Natural killer cell (primary cell): ENCODE measurements around the gene ABI3BP. TPM values are rescaled to one million over a fixed set of nuclear protein-coding genes. Genes with fewer than 3 reads are reported as not detected.

Experiments
- ATAC-seq, 3 donors: fragments of 150-1000 bp in 2 of 3; fragments of 200-7000 bp in 1 of 3; cut with Tn5 transposase; 1 replicate in 1 of 3; 2 replicates in 2 of 3; pipeline ENCODE4 v1.10.0; 2021; ENCODE audit warnings: mild to moderate bottlenecking in 2 of 3, moderate library complexity in 2 of 3
- DNase-seq, 2 donors: peaks; one replicate each; pipeline versions ENCODE4 v3.0.0 to v3.0.0-alpha.2; 2013 to 2021; ENCODE audit warnings: mixed read lengths in 1 of 2
- H3K27ac ChIP-seq: one replicate; pipeline ENCODE4 v1.5.1; 2013; ENCODE audit warnings: mild to moderate bottlenecking, low read length
- H3K27me3 ChIP-seq: one replicate; pipeline ENCODE4 v1.6.1; 2013; ENCODE audit warnings: low read length; ENCODE audit not compliant: control insufficient read depth, insufficient read depth
- H3K36me3 ChIP-seq: one replicate; pipeline ENCODE4 v1.6.1; 2013; ENCODE audit warnings: low read length; ENCODE audit not compliant: control insufficient read depth, insufficient read depth
- H3K4me1 ChIP-seq: one replicate; pipeline ENCODE4 v1.6.1; 2013; ENCODE audit warnings: low read length; ENCODE audit not compliant: control insufficient read depth, insufficient read depth
- H3K4me3 ChIP-seq: one replicate; pipeline ENCODE4 v1.5.1; 2013; ENCODE audit warnings: low read length
- H3K9me3 ChIP-seq: one replicate; pipeline ENCODE4 v1.6.1; 2013; ENCODE audit warnings: low read length; ENCODE audit not compliant: control insufficient read depth, insufficient read depth
- H3K27ac Mint-ChIP-seq, 2 donors: one replicate each; pipeline ENCODE4 v1.8.0; 2022; ENCODE audit warnings: mild to moderate bottlenecking in 2 of 2, mixed read lengths in 2 of 2, moderate library complexity in 1 of 2
- H3K27me3 Mint-ChIP-seq, 2 donors: one replicate each; pipeline ENCODE4 v1.8.0; 2022; ENCODE audit warnings: low read depth in 2 of 2, mixed read lengths in 2 of 2
- H3K36me3 Mint-ChIP-seq: one replicate; pipeline ENCODE4 v1.8.0; 2022; ENCODE audit warnings: mixed read lengths
- H3K4me1 Mint-ChIP-seq, 2 donors: one replicate each; pipeline ENCODE4 v1.8.0; 2022; ENCODE audit warnings: mixed read lengths in 2 of 2
- H3K4me3 Mint-ChIP-seq: one replicate; pipeline ENCODE4 v1.8.0; 2022; ENCODE audit warnings: mild to moderate bottlenecking, moderate library complexity, mixed read lengths
- H3K9me3 Mint-ChIP-seq, 2 donors: one replicate each; pipeline ENCODE4 v1.8.0; 2022; ENCODE audit warnings: mixed read lengths in 2 of 2
- WGBS: methylation state at CpG from one replicate; pipeline ENCODE4 v1.1.7; 2013; ENCODE audit warnings: missing lambda C conversion rate; ENCODE audit not compliant: insufficient coverage; 5-methylcytosine and 5-hydroxymethylcytosine counted together
- intact Hi-C: fragments of 100-400 bp; cut with micrococcal nuclease; formaldehyde crosslinking; loops from one replicate; pipeline ENCODE4 v1.14.2; 2022
- total RNA-seq, 4 donors: library from RNA; stranded (reverse); fragments of 120-200 nt in 1 of 4; gene quantifications; one replicate each; pipeline versions ENCODE4 v1.2.3 to v1.2.4, GENCODE V29; 2013 to 2022
- TF ChIP-seq, protein P1 (sequence below): fragments of 200-600 bp; IDR thresholded peaks from one replicate; pipeline ENCODE4 v1.8.0; 2022; ENCODE audit warnings: antibody characterized with exemption

ABI3BP gene
- total RNA-seq, 3 donors from 2014 or later (not counting 1 experiment from before 2014, with no cell fraction given): not detected

DNA sequence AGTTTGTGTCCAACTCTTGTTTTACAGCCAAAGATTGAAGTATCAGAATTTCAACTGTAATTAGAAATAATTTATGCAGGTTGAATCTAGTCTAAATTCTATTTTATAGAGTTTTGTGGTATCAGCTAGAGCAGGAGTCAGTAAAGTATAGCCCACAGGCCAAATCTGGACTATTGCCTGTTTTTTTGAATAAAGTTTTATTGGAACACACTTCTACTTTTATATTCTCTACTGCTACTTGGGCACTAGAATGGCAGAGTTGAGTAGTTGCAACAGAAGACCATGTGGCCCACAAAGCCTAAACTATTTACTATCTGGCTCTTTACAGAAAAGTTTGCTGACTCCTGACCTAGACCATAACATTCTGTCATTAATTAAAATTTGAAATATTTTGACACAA is 247.6 kb downstream of the ABI3BP start:
- DNase-seq: no peak
- Histone ChIP-seq H3K4me3 (no peak overlapping the region), H3K9me3 (no peaks in the 10 kb centered on the region), H3K4me1 (no peaks in the 10 kb centered on the region), H3K27ac (no peak overlapping the region), H3K27me3 (no peaks in the 10 kb centered on the region), H3K36me3 (peaks cover 83% of the 10 kb centered on the region)
- intact Hi-C loops: no loop called here
- no peak overlapping the region for H3K4me3 Mint-ChIP-seq
- H3K4me1 Mint-ChIP-seq: no peaks in the 10 kb centered on the region
- no peaks in the 10 kb centered on the region for H3K27me3 Mint-ChIP-seq
- no peak for ATAC-seq
- H3K9me3 Mint-ChIP-seq: no peaks in the 10 kb centered on the region
- no peak overlapping the region for H3K27ac Mint-ChIP-seq
- TF ChIP-seq, protein P1, sequence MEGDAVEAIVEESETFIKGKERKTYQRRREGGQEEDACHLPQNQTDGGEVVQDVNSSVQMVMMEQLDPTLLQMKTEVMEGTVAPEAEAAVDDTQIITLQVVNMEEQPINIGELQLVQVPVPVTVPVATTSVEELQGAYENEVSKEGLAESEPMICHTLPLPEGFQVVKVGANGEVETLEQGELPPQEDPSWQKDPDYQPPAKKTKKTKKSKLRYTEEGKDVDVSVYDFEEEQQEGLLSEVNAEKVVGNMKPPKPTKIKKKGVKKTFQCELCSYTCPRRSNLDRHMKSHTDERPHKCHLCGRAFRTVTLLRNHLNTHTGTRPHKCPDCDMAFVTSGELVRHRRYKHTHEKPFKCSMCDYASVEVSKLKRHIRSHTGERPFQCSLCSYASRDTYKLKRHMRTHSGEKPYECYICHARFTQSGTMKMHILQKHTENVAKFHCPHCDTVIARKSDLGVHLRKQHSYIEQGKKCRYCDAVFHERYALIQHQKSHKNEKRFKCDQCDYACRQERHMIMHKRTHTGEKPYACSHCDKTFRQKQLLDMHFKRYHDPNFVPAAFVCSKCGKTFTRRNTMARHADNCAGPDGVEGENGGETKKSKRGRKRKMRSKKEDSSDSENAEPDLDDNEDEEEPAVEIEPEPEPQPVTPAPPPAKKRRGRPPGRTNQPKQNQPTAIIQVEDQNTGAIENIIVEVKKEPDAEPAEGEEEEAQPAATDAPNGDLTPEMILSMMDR: no peak
- peaks cover 7% of the 10 kb centered on the region for H3K36me3 Mint-ChIP-seq

DNA sequence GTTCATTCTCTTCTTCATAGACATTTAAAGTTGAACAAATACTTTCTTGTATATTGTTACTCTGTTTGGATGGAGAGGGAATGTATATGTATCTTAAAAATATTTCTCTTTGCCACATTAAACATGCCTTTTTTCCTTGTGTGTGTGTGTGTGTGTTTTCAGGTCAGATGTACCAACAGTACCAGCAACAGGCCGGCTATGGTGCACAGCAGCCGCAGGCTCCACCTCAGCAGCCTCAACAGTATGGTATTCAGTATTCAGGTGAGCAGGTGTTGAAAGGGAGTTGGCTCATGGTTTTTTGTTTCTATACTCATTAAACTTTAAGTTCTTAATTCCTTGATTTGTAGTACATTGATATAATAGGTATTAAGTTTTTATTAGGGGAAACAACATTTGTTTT is 248.6 kb downstream of the ABI3BP start:
- Mint-ChIP-seq H3K27me3 (no peaks in the 10 kb centered on the region), H3K27ac (no peak overlapping the region), H3K9me3 (no peaks in the 10 kb centered on the region), H3K36me3 (peaks cover 7% of the 10 kb centered on the region), H3K4me3 (no peak overlapping the region), H3K4me1 (no peaks in the 10 kb centered on the region)
- Histone ChIP-seq H3K9me3 (no peaks in the 10 kb centered on the region), H3K4me1 (no peaks in the 10 kb centered on the region), H3K27me3 (no peaks in the 10 kb centered on the region), H3K4me3 (no peak overlapping the region), H3K27ac (no peak overlapping the region), H3K36me3 (peaks cover 82% of the 10 kb centered on the region)
- DNase-seq (no peak), ATAC-seq (no peak)
- WGBS: no CpG with 5 or more reads among the region's 2 CpGs
- TF ChIP-seq, protein P1: no peak
- intact Hi-C loops: no loop called here

DNA sequence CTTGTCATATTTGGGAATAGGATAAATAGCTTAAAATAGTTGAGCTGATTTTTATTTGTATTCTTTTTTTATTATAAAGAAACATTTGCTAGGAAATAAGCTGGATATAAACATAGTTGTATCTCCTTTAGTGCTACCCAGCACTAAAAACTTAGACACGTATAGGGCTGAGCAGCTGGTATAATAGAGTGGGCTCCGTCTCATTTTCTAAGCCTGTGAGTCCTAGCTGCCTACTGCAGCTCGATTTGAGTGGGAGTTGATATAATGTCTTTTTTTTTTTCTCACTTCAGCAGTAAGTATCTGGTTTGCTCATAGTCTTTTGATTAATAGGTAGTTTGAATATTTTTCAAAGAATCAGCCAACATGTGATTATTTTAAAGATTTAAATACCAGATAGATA is 249.7 kb downstream of the ABI3BP start:
- no peak overlapping the region for H3K4me3 ChIP-seq
- TF ChIP-seq, protein P1: no peak
- DNase-seq (no peak), ATAC-seq (no peak)
- Mint-ChIP-seq H3K4me3 (no peak overlapping the region), H3K9me3 (no peaks in the 10 kb centered on the region), H3K27ac (no peak overlapping the region), H3K4me1 (no peaks in the 10 kb centered on the region), H3K27me3 (no peaks in the 10 kb centered on the region), H3K36me3 (no peaks in the 10 kb centered on the region)
- H3K36me3 ChIP-seq: peaks cover 81% of the 10 kb centered on the region
- no peak overlapping the region for H3K27ac ChIP-seq
- intact Hi-C loops: no loop called here
- H3K9me3 ChIP-seq: no peaks in the 10 kb centered on the region
- no peaks in the 10 kb centered on the region for H3K27me3 ChIP-seq
- H3K4me1 ChIP-seq: no peaks in the 10 kb centered on the region
- WGBS: no CpG with 5 or more reads among the region's 3 CpGs

DNA sequence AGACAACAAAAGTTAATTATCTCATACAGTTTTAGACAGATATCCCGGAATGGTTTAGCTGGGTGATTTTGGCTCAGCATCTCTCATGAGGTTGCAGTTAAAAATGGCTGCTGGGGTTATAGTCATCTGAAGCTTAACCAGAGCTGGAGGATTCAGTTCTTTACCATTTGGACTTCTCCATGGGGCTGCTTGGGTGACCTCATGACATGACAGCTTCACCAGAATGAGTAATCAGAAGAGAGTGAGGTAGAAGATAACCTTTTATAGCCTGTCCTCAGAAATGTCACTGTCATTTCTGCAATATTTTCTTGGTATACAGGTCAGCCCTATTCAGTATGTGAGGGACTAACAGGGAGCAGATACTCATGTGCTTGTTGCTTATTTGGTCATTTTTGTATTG is 253.0 kb downstream of the ABI3BP start:
- H3K27me3 Mint-ChIP-seq: no peaks in the 10 kb centered on the region
- peak; percentile 12 to 44 (median 32) for ATAC-seq
- no peak overlapping the region for H3K27ac Mint-ChIP-seq

More for the DNA sequence above, 253.0 kb downstream of the ABI3BP start:
- H3K36me3 Mint-ChIP-seq: peaks cover 11% of the 10 kb centered on the region
- H3K4me1 ChIP-seq: no peaks in the 10 kb centered on the region
- H3K4me3 ChIP-seq: no peak overlapping the region
- DNase-seq: no peak
- H3K9me3 Mint-ChIP-seq: no peaks in the 10 kb centered on the region
- H3K4me1 Mint-ChIP-seq: peaks cover 0 to 8% of the 10 kb centered on the region in 2 donors
- no peak overlapping the region for H3K27ac ChIP-seq
- H3K9me3 ChIP-seq: no peaks in the 10 kb centered on the region
- 100% methylated on average over 1 of the region's 1 CpG for WGBS
- no peak overlapping the region for H3K4me3 Mint-ChIP-seq
- H3K36me3 ChIP-seq: peaks cover 85% of the 10 kb centered on the region
- intact Hi-C loops: no loop called here
- TF ChIP-seq, protein P1: no peak
- no peaks in the 10 kb centered on the region for H3K27me3 ChIP-seq
